GM23338 (cell line): ENCODE results near the gene DDX5. TPM values are rescaled to one million over a fixed set of nuclear protein-coding genes. Genes with fewer than 3 reads are reported as not detected.

Source experiments
- ATAC-seq: fragments of 200-7000 bp; cut with Tn5 transposase; 3 replicates; pipeline ENCODE4 v1.9.1; 2020
- DNase-seq: peaks from one replicate; pipeline ENCODE4 v3.0.0-alpha.2; 2015; ENCODE audit warnings: low spot score
- H2AFZ ChIP-seq: fragments of 200-600 bp; sonication (generic); 2 replicates; pipeline ENCODE4 v1.8.0; 2016; ENCODE audit warnings: antibody characterized with exemption, mild to moderate bottlenecking, moderate library complexity
- H3F3A ChIP-seq: fragments of 200-600 bp; sonication (generic); replicated peaks from 2 replicates; pipeline ENCODE4 v1.8.0; 2017; ENCODE audit warnings: antibody characterized with exemption, mixed run types, low read depth
- H3K27ac ChIP-seq: fragments of 200-600 bp; sonication (generic); 2 replicates; pipeline ENCODE4 v1.6.1; 2016; ENCODE audit warnings: low read depth
- H3K27me3 ChIP-seq: fragments of 200-600 bp; sonication (generic); 2 replicates; pipeline ENCODE4 v1.8.0; 2016; ENCODE audit warnings: mild to moderate bottlenecking, mixed run types, moderate library complexity; ENCODE audit not compliant: insufficient read depth
- H3K36me3 ChIP-seq: fragments of 200-600 bp; sonication (generic); 2 replicates; pipeline ENCODE4 v1.8.0; 2016; ENCODE audit warnings: mild to moderate bottlenecking; ENCODE audit not compliant: insufficient read depth
- H3K4me1 ChIP-seq: fragments of 200-600 bp; sonication (generic); 2 replicates; pipeline ENCODE4 v1.8.0; 2016; ENCODE audit warnings: mild to moderate bottlenecking, moderate library complexity; ENCODE audit not compliant: insufficient read depth
- H3K4me2 ChIP-seq: fragments of 200-600 bp; sonication (generic); 2 replicates; pipeline ENCODE4 v1.7.1; 2017; ENCODE audit warnings: mixed run types
- H3K4me3 ChIP-seq: fragments of 200-600 bp; sonication (generic); 2 replicates; pipeline ENCODE4 v1.6.1; 2016; ENCODE audit warnings: mixed run types
- H3K79me2 ChIP-seq: fragments of 200-600 bp; sonication (generic); replicated peaks from 2 replicates; pipeline ENCODE4 v1.8.0; 2017; ENCODE audit warnings: mild to moderate bottlenecking; ENCODE audit not compliant: insufficient read depth
- H3K9me2 ChIP-seq: fragments of 200-600 bp; sonication (generic); 2 replicates; pipeline ENCODE4 v1.8.0; 2017; ENCODE audit not compliant: insufficient read depth
- H4K20me1 ChIP-seq: fragments of 200-600 bp; sonication (generic); replicated peaks from 2 replicates; pipeline ENCODE4 v1.8.0; 2017; ENCODE audit warnings: mild to moderate bottlenecking; ENCODE audit not compliant: insufficient read depth
- H3K27ac Mint-ChIP-seq: 2 replicates; pipeline ENCODE4 v1.8.0; 2020; ENCODE audit warnings: inconsistent platforms, mild to moderate bottlenecking, moderate library complexity, mixed read lengths
- H3K27me3 Mint-ChIP-seq: 3 replicates; pipeline ENCODE4 v1.8.0; 2022; ENCODE audit warnings: low read depth, mild to moderate bottlenecking, moderate library complexity, mixed read lengths, inconsistent platforms; ENCODE audit not compliant: insufficient read depth, poor library complexity
- H3K36me3 Mint-ChIP-seq: 3 replicates; pipeline ENCODE4 v1.8.0; 2021; ENCODE audit warnings: low read depth, mild to moderate bottlenecking, inconsistent platforms, moderate library complexity, mixed read lengths
- H3K4me1 Mint-ChIP-seq: 3 replicates; pipeline ENCODE4 v1.8.0; 2020; ENCODE audit warnings: mild to moderate bottlenecking, inconsistent platforms, mixed read lengths
- H3K4me3 Mint-ChIP-seq: 3 replicates; pipeline ENCODE4 v1.8.0; 2021; ENCODE audit warnings: moderate library complexity, mild to moderate bottlenecking, inconsistent platforms, mixed read lengths
- H3K9me3 Mint-ChIP-seq: 3 replicates; pipeline ENCODE4 v1.8.0; 2020; ENCODE audit warnings: moderate library complexity, mild to moderate bottlenecking, inconsistent platforms, mixed read lengths
- EZH2 ChIP-seq: fragments of 200-600 bp; sonication (generic); IDR thresholded peaks from one replicate; pipeline ENCODE4 v1.8.0; 2017; ENCODE audit warnings: antibody characterized with exemption, mild to moderate bottlenecking, low read depth; ENCODE audit not compliant: unreplicated experiment
- EZH2phosphoT487 ChIP-seq: fragments of 200-600 bp; sonication (generic); IDR thresholded peaks from one replicate; pipeline ENCODE4 v1.8.1; 2018; ENCODE audit warnings: antibody characterized with exemption; ENCODE audit not compliant: unreplicated experiment
- NANOG ChIP-seq: IDR thresholded peaks from 2 replicates; pipeline ENCODE4 v1.6.1; 2016; ENCODE audit warnings: antibody characterized with exemption, borderline replicate concordance
- REST ChIP-seq: IDR thresholded peaks from one replicate; pipeline ENCODE4 v1.6.1; 2018; ENCODE audit warnings: antibody characterized with exemption; ENCODE audit not compliant: unreplicated experiment
- ZNF114 ChIP-seq: fragments of 250-450 bp; sonication (Bioruptor Pico); IDR thresholded peaks from 2 replicates; pipeline ENCODE4 v1.5.0; 2020; ENCODE audit warnings: mild to moderate bottlenecking, moderate library complexity
- polyA plus RNA-seq: library from polyadenylated mRNA; unstranded; fragments of >200 nt; fragmentation: Nextera tagmentation; extraction: Ambion mirVana; gene quantifications from 2 replicates; pipeline ENCODE4 v1.2.1, GENCODE V29; 2016
- total RNA-seq: library from RNA; depleted of rRNA; stranded (reverse); fragments of >200 nt; shearing (Covaris generic); gene quantifications from 2 replicates; pipeline ENCODE4 v1.2.3, GENCODE V29; 2014
- TF ChIP-seq, protein P1 (sequence below), 2 experiments: fragments of 200-600 bp in 1 of 2; sonication (generic) in 1 of 2; conservative IDR thresholded peaks; 2 replicates each; pipeline versions ENCODE4 v1.5.1 to v1.6.1; 2016 to 2017; ENCODE audit warnings: antibody characterized with exemption in 2 of 2, low read depth in 2 of 2, mild to moderate bottlenecking in 2 of 2, moderate library complexity in 1 of 2
- TF ChIP-seq, protein P2 (sequence below): IDR thresholded peaks from 2 replicates; pipeline ENCODE4 v1.6.1; 2016; ENCODE audit warnings: antibody characterized with exemption

DDX5 gene
- total and polyA plus RNA-seq, 2 experiments from 2014 or later = 400 to 447 TPM

DNA sequence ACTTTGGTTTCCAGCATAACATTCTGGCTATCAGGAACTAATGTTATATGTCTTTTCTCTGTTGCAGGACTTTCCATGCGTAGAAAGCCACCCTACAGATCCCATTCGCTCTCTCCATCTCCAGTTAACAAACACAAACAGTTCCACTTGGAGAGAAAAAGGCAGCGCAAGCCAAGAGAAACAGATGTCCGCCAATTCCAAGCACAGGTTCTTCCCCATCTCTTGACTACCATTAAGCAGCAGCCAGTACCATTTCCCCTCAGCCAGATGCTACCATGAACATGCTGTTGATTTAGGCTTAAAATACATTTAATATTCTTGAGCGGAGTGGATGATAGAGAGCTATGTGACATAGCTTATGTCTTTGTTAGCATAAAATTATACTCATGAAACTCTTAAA is 23.1 kb upstream of the DDX5 start (continued):
- TF ChIP-seq, protein P1, sequence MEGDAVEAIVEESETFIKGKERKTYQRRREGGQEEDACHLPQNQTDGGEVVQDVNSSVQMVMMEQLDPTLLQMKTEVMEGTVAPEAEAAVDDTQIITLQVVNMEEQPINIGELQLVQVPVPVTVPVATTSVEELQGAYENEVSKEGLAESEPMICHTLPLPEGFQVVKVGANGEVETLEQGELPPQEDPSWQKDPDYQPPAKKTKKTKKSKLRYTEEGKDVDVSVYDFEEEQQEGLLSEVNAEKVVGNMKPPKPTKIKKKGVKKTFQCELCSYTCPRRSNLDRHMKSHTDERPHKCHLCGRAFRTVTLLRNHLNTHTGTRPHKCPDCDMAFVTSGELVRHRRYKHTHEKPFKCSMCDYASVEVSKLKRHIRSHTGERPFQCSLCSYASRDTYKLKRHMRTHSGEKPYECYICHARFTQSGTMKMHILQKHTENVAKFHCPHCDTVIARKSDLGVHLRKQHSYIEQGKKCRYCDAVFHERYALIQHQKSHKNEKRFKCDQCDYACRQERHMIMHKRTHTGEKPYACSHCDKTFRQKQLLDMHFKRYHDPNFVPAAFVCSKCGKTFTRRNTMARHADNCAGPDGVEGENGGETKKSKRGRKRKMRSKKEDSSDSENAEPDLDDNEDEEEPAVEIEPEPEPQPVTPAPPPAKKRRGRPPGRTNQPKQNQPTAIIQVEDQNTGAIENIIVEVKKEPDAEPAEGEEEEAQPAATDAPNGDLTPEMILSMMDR (conservative IDR thresholded peaks at IDR 0.05; ENCODE audit: low read depth in 2 of 2) = no peak
- no peak for TF ChIP-seq ZNF114 (CRISPR knock-in tag)

DNA sequence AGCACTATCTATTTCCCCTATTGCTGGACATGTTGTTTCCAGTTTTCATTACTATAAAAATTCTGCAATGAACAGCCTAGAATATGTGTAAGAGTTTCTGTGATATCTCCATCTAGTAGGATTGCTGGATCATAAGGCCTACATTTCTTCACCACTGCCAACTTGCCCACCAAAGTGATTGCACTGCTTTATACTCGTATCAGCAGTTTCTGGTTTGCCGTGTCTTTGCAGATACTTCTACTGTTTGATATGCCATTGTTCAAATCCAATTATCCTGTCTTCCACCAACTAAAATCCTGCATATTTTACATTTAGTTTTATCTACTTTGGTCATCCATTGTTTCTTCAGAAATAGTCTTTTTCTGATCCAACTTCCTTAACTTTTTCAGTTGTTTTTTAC is 21.8 kb upstream of the DDX5 start:
- Histone ChIP-seq H3K4me2 (no peak overlapping the region), H3K79me2 (no peaks in the 10 kb centered on the region), H3K27me3 (no peaks in the 10 kb centered on the region), H3K4me3 (no peak overlapping the region), H3K9me2 (no peaks in the 10 kb centered on the region), H3F3A (no peaks in the 10 kb centered on the region), H3K27ac (no peak overlapping the region), H3K4me1 (no peaks in the 10 kb centered on the region), H2AFZ (no peak overlapping the region), H3K36me3 (peaks cover 94% of the 10 kb centered on the region), H4K20me1 (peaks cover 19% of the 10 kb centered on the region)
- TF ChIP-seq ZNF114 (CRISPR knock-in tag) (no peak), EZH2 (no peak)
- TF ChIP-seq, protein P2, sequence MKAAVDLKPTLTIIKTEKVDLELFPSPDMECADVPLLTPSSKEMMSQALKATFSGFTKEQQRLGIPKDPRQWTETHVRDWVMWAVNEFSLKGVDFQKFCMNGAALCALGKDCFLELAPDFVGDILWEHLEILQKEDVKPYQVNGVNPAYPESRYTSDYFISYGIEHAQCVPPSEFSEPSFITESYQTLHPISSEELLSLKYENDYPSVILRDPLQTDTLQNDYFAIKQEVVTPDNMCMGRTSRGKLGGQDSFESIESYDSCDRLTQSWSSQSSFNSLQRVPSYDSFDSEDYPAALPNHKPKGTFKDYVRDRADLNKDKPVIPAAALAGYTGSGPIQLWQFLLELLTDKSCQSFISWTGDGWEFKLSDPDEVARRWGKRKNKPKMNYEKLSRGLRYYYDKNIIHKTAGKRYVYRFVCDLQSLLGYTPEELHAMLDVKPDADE = no peak
- Mint-ChIP-seq H3K9me3 (no peaks in the 10 kb centered on the region), H3K4me3 (no peak overlapping the region), H3K27ac (no peak overlapping the region), H3K4me1 (no peaks in the 10 kb centered on the region), H3K36me3 (peaks cover 92% of the 10 kb centered on the region), H3K27me3 (no peaks in the 10 kb centered on the region)
- DNase-seq (no peak), ATAC-seq (no peak)

GRCh38 chr17:64520359-64520758 is 14.3 kb upstream of the DDX5 start:
- Histone ChIP-seq H3F3A (no peaks in the 10 kb centered on the region), H3K36me3 (peaks cover 66% of the 10 kb centered on the region), H3K4me3 (no peak overlapping the region), H3K4me1 (no peaks in the 10 kb centered on the region), H3K9me2 (no peaks in the 10 kb centered on the region), H3K79me2 (peaks cover 37% of the 10 kb centered on the region), H4K20me1 (peaks cover 31% of the 10 kb centered on the region), H3K4me2 (no peak overlapping the region), H2AFZ (no peak overlapping the region), H3K27me3 (no peaks in the 10 kb centered on the region), H3K27ac (no peak overlapping the region)
- ATAC-seq = no peak
- Mint-ChIP-seq H3K4me1 (no peaks in the 10 kb centered on the region), H3K9me3 (no peaks in the 10 kb centered on the region), H3K27me3 (peaks cover under 1% of the 10 kb centered on the region), H3K36me3 (peaks cover 82% of the 10 kb centered on the region), H3K4me3 (no peak overlapping the region), H3K27ac (no peak overlapping the region)
- DNase-seq = no peak
- TF ChIP-seq ZNF114 (CRISPR knock-in tag) (no peak), EZH2phosphoT487 (no peak)

DNA sequence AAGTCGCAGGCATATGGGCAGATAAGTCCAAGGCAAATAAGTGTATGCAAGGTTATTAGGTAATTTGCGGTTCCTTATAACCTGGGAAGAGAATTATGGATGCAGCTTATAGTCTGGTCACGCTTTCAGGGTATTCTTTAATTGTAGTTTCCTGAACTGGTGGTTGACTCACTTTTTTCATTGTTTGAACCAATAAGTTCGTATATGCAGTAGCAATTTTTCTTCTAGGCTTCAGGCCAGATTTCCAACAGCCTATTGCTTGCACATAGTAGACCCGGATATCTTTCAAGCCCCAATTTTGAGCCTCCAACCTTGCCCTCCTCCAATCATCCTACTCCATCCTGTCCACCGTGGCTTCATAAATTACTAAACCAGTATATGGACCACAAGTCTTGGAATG is 13.5 kb upstream of the DDX5 start:
- Histone ChIP-seq H3K4me3 (no peak overlapping the region), H2AFZ (no peak overlapping the region), H3K27me3 (no peaks in the 10 kb centered on the region), H3K4me1 (no peaks in the 10 kb centered on the region), H3K27ac (no peak overlapping the region), H3K4me2 (no peak overlapping the region), H4K20me1 (peaks cover 35% of the 10 kb centered on the region), H3K79me2 (peaks cover 45% of the 10 kb centered on the region), H3K9me2 (no peaks in the 10 kb centered on the region), H3F3A (no peaks in the 10 kb centered on the region), H3K36me3 (peaks cover 65% of the 10 kb centered on the region)
- no peaks in the 10 kb centered on the region for H3K4me1 Mint-ChIP-seq
- no peak overlapping the region for H3K4me3 Mint-ChIP-seq
- peaks cover 2% of the 10 kb centered on the region for H3K27me3 Mint-ChIP-seq
- DNase-seq (no peak), ATAC-seq (no peak)
- no peak overlapping the region for H3K27ac Mint-ChIP-seq
- peaks cover 84% of the 10 kb centered on the region for H3K36me3 Mint-ChIP-seq
- no peaks in the 10 kb centered on the region for H3K9me3 Mint-ChIP-seq
- no peak for TF ChIP-seq ZNF114 (CRISPR knock-in tag)
- no peak for TF ChIP-seq NANOG
- TF ChIP-seq, protein P1 (conservative IDR thresholded peaks at IDR 0.05; ENCODE audit: low read depth in 2 of 2) = no peak
- no peak for TF ChIP-seq EZH2
- TF ChIP-seq REST = no peak
